GM23338 (cell line): ENCODE measurements around the gene PKP3. TPM values are rescaled to one million over a fixed set of nuclear protein-coding genes. Genes with fewer than 3 reads are reported as not detected.

Source experiments
- ATAC-seq: fragments of 200-7000 bp; cut with Tn5 transposase; 3 replicates; pipeline ENCODE4 v1.9.1; 2020
- DNase-seq: peaks from one replicate; pipeline ENCODE4 v3.0.0-alpha.2; 2015; ENCODE audit warnings: low spot score
- H2AFZ ChIP-seq: fragments of 200-600 bp; sonication (generic); 2 replicates; pipeline ENCODE4 v1.8.0; 2016; ENCODE audit warnings: antibody characterized with exemption, mild to moderate bottlenecking, moderate library complexity
- H3F3A ChIP-seq: fragments of 200-600 bp; sonication (generic); replicated peaks from 2 replicates; pipeline ENCODE4 v1.8.0; 2017; ENCODE audit warnings: antibody characterized with exemption, mixed run types, low read depth
- H3K27ac ChIP-seq: fragments of 200-600 bp; sonication (generic); 2 replicates; pipeline ENCODE4 v1.6.1; 2016; ENCODE audit warnings: low read depth
- H3K27me3 ChIP-seq: fragments of 200-600 bp; sonication (generic); 2 replicates; pipeline ENCODE4 v1.8.0; 2016; ENCODE audit warnings: mild to moderate bottlenecking, mixed run types, moderate library complexity; ENCODE audit not compliant: insufficient read depth
- H3K36me3 ChIP-seq: fragments of 200-600 bp; sonication (generic); 2 replicates; pipeline ENCODE4 v1.8.0; 2016; ENCODE audit warnings: mild to moderate bottlenecking; ENCODE audit not compliant: insufficient read depth
- H3K4me1 ChIP-seq: fragments of 200-600 bp; sonication (generic); 2 replicates; pipeline ENCODE4 v1.8.0; 2016; ENCODE audit warnings: mild to moderate bottlenecking, moderate library complexity; ENCODE audit not compliant: insufficient read depth
- H3K4me2 ChIP-seq: fragments of 200-600 bp; sonication (generic); 2 replicates; pipeline ENCODE4 v1.7.1; 2017; ENCODE audit warnings: mixed run types
- H3K4me3 ChIP-seq: fragments of 200-600 bp; sonication (generic); 2 replicates; pipeline ENCODE4 v1.6.1; 2016; ENCODE audit warnings: mixed run types
- H3K79me2 ChIP-seq: fragments of 200-600 bp; sonication (generic); replicated peaks from 2 replicates; pipeline ENCODE4 v1.8.0; 2017; ENCODE audit warnings: mild to moderate bottlenecking; ENCODE audit not compliant: insufficient read depth
- H3K9me2 ChIP-seq: fragments of 200-600 bp; sonication (generic); 2 replicates; pipeline ENCODE4 v1.8.0; 2017; ENCODE audit not compliant: insufficient read depth
- H4K20me1 ChIP-seq: fragments of 200-600 bp; sonication (generic); replicated peaks from 2 replicates; pipeline ENCODE4 v1.8.0; 2017; ENCODE audit warnings: mild to moderate bottlenecking; ENCODE audit not compliant: insufficient read depth
- H3K27ac Mint-ChIP-seq: 2 replicates; pipeline ENCODE4 v1.8.0; 2020; ENCODE audit warnings: inconsistent platforms, mild to moderate bottlenecking, moderate library complexity, mixed read lengths
- H3K27me3 Mint-ChIP-seq: 3 replicates; pipeline ENCODE4 v1.8.0; 2022; ENCODE audit warnings: low read depth, mild to moderate bottlenecking, moderate library complexity, mixed read lengths, inconsistent platforms; ENCODE audit not compliant: insufficient read depth, poor library complexity
- H3K36me3 Mint-ChIP-seq: 3 replicates; pipeline ENCODE4 v1.8.0; 2021; ENCODE audit warnings: low read depth, mild to moderate bottlenecking, inconsistent platforms, moderate library complexity, mixed read lengths
- H3K4me1 Mint-ChIP-seq: 3 replicates; pipeline ENCODE4 v1.8.0; 2020; ENCODE audit warnings: mild to moderate bottlenecking, inconsistent platforms, mixed read lengths
- H3K4me3 Mint-ChIP-seq: 3 replicates; pipeline ENCODE4 v1.8.0; 2021; ENCODE audit warnings: moderate library complexity, mild to moderate bottlenecking, inconsistent platforms, mixed read lengths
- H3K9me3 Mint-ChIP-seq: 3 replicates; pipeline ENCODE4 v1.8.0; 2020; ENCODE audit warnings: moderate library complexity, mild to moderate bottlenecking, inconsistent platforms, mixed read lengths
- EZH2phosphoT487 ChIP-seq: fragments of 200-600 bp; sonication (generic); IDR thresholded peaks from one replicate; pipeline ENCODE4 v1.8.1; 2018; ENCODE audit warnings: antibody characterized with exemption; ENCODE audit not compliant: unreplicated experiment
- POLR2AphosphoS5 ChIP-seq: IDR thresholded peaks from 2 replicates; pipeline ENCODE4 v1.6.1; 2016; ENCODE audit warnings: antibody characterized with exemption, low read depth
- polyA plus RNA-seq: library from polyadenylated mRNA; unstranded; fragments of >200 nt; fragmentation: Nextera tagmentation; extraction: Ambion mirVana; gene quantifications from 2 replicates; pipeline ENCODE4 v1.2.1, GENCODE V29; 2016
- total RNA-seq: library from RNA; depleted of rRNA; stranded (reverse); fragments of >200 nt; shearing (Covaris generic); gene quantifications from 2 replicates; pipeline ENCODE4 v1.2.3, GENCODE V29; 2014
- TF ChIP-seq, protein P1 (sequence below): fragments of 250-450 bp; sonication (Bioruptor Pico); IDR thresholded peaks from 2 replicates; pipeline ENCODE4 v1.5.0; 2020; ENCODE audit warnings: mild to moderate bottlenecking, moderate library complexity

PKP3 gene
- total and polyA plus RNA-seq, 2 experiments from 2014 or later = 7.2 to 23.0 TPM

GRCh38 chr11:416051-416756, 22.2 kb downstream of the PKP3 start (continued):
- TF ChIP-seq, protein P1, sequence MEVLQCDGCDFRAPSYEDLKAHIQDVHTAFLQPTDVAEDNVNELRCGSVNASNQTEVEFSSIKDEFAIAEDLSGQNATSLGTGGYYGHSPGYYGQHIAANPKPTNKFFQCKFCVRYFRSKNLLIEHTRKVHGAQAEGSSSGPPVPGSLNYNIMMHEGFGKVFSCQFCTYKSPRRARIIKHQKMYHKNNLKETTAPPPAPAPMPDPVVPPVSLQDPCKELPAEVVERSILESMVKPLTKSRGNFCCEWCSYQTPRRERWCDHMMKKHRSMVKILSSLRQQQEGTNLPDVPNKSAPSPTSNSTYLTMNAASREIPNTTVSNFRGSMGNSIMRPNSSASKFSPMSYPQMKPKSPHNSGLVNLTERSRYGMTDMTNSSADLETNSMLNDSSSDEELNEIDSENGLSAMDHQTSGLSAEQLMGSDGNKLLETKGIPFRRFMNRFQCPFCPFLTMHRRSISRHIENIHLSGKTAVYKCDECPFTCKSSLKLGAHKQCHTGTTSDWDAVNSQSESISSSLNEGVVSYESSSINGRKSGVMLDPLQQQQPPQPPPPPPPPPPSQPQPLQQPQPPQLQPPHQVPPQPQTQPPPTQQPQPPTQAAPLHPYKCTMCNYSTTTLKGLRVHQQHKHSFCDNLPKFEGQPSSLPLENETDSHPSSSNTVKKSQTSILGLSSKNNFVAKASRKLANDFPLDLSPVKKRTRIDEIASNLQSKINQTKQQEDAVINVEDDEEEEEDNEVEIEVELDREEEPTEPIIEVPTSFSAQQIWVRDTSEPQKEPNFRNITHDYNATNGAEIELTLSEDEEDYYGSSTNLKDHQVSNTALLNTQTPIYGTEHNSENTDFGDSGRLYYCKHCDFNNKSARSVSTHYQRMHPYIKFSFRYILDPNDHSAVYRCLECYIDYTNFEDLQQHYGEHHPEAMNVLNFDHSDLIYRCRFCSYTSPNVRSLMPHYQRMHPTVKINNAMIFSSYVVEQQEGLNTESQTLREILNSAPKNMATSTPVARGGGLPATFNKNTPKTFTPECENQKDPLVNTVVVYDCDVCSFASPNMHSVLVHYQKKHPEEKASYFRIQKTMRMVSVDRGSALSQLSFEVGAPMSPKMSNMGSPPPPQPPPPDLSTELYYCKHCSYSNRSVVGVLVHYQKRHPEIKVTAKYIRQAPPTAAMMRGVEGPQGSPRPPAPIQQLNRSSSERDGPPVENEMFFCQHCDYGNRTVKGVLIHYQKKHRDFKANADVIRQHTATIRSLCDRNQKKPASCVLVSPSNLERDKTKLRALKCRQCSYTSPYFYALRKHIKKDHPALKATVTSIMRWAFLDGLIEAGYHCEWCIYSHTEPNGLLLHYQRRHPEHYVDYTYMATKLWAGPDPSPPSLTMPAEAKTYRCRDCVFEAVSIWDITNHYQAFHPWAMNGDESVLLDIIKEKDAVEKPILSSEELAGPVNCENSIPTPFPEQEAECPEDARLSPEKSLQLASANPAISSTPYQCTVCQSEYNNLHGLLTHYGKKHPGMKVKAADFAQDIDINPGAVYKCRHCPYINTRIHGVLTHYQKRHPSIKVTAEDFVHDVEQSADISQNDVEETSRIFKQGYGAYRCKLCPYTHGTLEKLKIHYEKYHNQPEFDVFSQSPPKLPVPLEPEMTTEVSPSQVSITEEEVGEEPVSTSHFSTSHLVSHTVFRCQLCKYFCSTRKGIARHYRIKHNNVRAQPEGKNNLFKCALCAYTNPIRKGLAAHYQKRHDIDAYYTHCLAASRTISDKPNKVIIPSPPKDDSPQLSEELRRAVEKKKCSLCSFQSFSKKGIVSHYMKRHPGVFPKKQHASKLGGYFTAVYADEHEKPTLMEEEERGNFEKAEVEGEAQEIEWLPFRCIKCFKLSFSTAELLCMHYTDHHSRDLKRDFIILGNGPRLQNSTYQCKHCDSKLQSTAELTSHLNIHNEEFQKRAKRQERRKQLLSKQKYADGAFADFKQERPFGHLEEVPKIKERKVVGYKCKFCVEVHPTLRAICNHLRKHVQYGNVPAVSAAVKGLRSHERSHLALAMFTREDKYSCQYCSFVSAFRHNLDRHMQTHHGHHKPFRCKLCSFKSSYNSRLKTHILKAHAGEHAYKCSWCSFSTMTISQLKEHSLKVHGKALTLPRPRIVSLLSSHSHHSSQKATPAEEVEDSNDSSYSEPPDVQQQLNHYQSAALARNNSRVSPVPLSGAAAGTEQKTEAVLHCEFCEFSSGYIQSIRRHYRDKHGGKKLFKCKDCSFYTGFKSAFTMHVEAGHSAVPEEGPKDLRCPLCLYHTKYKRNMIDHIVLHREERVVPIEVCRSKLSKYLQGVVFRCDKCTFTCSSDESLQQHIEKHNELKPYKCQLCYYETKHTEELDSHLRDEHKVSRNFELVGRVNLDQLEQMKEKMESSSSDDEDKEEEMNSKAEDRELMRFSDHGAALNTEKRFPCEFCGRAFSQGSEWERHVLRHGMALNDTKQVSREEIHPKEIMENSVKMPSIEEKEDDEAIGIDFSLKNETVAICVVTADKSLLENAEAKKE (CRISPR knock-in tag) = no peak

GRCh38 chr11:416757-417621, 23.0 kb downstream of the PKP3 start:
- Histone ChIP-seq H3K4me1 (peaks cover 7% of the 10 kb centered on the region; the same call in 1 of the 2 replicates), H3K4me2 (peak overlapping the region; percentile 95), H2AFZ (peak overlapping the region; percentile 91; the same call in 1 of the 2 replicates), H3K27me3 (no peaks in the 10 kb centered on the region), H3K9me2 (no peaks in the 10 kb centered on the region), H3F3A (peaks cover 7% of the 10 kb centered on the region), H3K4me3 (peak overlapping the region; percentile 78), H3K36me3 (no peaks in the 10 kb centered on the region), H3K79me2 (peaks cover 5% of the 10 kb centered on the region), H4K20me1 (no peaks in the 10 kb centered on the region; the same call in 1 of the 2 replicates), H3K27ac (no peak overlapping the region)
- DNase-seq (peak; percentile 93), ATAC-seq (peak; percentile 81)
- peaks cover 26% of the 10 kb centered on the region for H3K4me1 Mint-ChIP-seq
- no peaks in the 10 kb centered on the region for H3K9me3 Mint-ChIP-seq
- TF ChIP-seq POLR2AphosphoS5 = peak; percentile 71
- no peak for TF ChIP-seq EZH2phosphoT487
- no peak overlapping the region for H3K27ac Mint-ChIP-seq
- peak overlapping the region; percentile 78 for H3K4me3 Mint-ChIP-seq
- H3K36me3 Mint-ChIP-seq = no peaks in the 10 kb centered on the region
- peaks cover 23% of the 10 kb centered on the region for H3K27me3 Mint-ChIP-seq
